Stimulated activated CD8-positive, alpha-beta memory T cell treated with anti-CD3 and anti-CD28 coated beads, Interleukin-12 subunit alpha, Interleukin-12 subunit beta, amount 100 ng/mL, for 1 hour (primary cell): ENCODE measurements around the gene LRMDA.

Experiments
- DNase-seq: peaks from one replicate; pipeline ENCODE4 v3.0.0-alpha.2; 2020; ENCODE audit warnings: low read depth

The LRMDA gene

DNA sequence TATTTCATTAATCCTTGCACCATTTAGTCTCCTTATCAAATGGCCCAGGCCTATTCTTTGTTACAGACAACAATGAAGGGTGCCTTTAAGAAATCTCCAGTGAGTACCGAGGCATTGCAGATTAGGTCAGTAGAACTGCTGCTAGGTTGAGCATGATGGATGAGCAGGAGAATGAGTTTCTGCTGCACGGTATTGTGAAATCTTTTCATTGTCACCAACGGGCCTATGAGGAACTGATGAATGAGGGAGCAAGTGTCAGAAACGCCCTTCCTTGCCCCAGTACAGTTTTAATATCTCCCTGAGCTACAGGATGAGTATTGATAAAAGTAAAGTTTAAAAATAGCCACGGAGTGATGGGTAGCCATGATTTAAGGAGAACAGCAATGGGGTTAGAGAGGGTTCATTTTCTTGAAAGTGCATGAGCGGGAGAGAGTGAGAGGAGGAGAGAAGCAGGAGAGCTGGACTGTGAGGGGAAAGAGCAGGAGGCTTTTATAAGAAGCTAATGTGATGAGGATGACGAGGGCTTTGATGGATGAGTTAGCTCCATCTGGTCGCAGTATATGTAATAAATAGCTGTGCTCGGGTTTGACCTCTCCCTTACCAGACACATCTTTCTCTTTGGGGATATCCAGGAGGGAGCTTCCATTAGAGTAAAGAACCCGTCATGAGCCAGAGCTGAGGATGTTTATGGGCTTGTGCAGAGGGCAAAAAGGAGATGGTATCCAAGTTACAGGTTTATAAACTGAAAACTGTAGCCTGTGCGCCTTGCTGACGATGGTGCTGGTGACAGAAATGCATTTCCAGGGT is 526.1 kb downstream of the LRMDA start:
- no peak for DNase-seq

DNA sequence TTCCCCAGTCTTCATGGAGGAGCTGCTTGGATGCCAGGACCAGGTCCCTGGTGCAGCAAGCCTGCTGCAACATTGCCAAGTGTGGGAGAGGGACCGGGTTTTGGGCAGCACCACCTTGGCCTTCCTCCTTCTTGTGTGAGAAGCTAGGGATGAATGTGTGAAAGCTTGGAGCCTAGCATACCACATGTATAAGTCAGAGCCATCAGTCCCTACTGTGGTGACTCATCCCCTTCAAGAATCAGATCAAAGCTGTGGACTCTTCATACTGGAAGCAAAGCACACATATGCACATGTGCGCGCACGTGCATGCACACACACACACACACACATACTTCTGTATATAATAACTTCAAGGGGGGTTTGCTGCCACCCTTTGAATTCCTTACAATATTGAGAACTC is 527.8 kb downstream of the LRMDA start:
- DNase-seq: no peak

DNA sequence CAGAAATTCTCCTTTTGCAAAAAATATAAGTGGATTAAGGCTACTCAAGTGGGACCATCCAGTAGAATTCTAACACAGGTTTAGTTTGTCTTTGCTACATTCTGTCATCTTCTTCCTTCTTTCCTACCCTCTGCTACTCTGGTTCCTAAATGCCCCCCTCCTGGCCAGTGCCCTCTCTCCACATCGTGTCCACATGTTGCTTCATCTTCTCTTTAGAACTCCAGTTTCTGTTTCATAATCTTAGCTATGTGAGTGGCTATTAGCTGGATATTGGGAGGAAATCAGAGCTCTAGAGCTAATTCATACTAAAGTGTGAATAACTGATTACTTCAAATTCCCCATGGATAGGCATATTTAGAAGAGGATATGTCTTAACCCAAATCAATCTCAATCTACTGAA is 528.5 kb downstream of the LRMDA start:
- no peak for DNase-seq

DNA sequence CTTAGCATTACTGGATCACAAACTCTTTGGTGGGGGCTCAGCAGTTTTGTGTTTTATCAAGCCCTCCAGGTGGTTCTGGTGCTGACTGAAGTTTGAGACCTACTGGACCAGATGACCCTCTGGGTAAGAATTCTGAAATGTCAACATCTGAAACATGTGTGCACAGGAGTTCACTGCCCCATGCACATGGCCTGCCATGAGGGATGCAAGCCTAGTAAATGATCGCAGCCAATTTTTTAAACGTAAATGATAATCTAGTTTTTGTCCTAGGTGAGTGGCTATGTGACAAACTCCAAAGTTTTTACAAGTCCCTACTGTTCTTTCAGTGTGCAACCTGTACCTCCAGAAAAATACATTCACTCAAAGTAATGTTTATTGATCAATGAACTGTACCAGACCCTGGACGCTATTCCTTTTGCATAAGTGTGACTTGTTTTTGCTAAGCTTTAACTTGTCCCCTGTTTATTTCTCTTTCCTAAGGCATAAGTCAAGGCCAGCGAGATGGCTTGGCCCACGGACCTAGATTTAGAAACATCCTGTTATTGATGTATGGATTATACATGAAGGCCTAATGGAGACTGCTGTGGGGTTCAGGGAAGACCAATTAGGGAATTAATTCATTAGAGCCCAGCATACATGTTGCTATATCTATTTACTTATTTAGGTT is 531.1 kb downstream of the LRMDA start:
- DNase-seq: no peak

DNA sequence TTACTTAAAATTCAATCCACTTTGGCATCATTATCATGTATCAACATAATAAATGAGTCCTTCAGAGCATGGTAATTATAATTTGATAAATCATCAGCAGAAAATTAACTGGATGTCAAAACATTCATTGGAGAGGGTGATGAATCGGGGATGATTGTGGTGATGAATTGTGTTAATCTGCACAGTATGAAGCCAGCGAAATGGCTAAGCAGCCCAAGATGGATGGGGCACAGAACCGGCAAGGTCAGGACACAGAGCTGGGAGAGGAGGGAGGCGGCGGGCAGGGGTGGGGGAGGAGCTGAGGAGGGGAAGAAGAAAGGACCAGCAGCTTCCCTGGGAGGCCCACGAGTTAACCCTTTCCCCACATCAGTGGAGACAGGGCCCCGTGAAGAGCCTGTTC is 536.1 kb downstream of the LRMDA start:
- DNase-seq: no peak

DNA sequence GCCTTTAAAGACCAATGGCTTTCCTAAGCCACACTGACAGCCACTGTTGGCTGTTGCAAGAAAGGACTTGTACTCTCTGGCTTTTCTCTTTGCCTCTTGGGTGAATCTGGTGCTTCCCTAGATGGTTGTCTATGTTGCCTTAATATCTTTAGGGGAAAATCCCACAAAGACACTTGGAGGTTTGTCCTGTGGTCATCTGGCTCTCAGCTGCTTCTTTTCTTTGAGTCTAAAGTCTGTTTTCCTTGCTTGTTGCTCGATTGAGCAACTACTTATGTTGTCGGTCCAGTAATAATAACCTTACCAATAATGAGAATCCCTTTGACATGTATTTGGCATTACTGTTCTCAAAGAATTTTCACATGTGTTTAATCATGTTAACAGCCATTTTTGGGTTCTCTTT is 537.6 kb downstream of the LRMDA start:
- no peak for DNase-seq

DNA sequence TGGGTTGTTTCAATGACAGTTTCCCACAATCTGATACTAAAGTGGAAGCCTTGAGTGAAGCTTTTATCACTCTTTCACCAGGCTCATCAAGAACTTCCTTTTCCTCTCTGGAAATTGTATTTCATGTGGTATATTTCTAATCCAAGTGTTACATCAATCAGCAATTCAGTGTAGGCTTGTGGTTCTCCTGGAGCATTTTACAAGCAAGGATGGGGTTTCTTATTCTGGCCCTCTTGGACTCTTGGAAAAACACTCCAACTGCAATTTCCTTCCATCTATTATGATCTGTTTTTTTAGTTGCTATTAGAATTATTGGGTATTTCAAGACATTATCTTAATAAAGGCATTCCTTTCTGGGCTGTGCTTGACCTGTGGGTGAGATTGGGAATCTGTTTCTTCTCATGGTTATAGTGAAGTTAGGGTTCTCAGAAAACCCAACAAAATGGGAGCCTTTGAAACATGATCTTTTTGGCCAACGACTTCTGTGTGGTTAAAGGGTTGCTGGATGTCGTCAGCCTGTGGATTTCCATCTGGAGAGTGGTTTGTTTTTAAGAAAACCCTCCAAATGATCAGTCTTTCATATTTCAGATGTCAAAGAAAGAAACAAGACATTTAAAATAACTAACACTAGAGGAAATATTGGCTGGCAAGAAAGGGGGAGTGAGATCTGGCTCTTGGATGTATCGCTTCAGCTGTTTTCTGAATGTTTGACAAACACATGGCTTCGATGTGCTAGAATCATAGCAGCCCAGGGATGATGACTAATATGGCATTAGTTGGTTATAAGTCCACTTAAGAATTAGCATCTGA is 540.2 kb downstream of the LRMDA start:
- DNase-seq: no peak

DNA sequence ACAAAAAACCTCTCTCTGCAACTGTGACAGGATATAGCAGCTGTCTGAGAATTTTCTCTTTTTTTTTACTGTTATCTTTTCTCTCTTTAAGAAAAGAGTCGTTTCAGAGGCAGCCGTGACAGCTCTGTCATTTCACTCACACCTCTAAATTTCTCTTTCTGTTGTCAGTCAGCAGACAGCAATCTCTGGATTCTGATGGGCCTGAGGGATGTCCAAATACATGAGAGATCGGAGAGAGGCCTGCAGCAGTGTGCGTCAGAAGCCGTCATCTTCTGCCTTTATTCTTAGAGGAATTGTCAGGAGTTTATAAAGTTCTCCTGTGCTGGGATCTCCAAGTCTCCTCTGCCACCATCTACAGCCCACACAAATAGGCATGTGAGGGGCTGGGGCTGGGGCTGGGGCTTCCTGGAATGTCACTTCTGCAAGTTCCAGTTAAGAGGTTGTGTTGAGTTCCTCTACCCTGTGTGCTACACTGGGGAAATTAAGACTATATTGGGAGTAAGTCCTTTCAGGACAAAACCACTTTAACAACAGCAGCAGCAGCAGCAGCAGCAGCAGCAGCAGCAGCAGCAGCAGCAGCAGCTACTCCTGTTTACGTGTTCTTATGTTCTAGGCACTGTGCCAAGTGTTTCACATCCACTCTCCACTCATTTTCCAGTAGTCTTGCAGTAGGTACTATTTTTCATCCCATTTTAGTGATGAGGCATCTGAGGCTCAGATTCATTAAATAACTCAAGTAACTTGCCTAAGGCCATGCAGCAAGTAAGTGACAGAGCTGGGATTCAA is 541.3 kb downstream of the LRMDA start:
- DNase-seq: no peak

DNA sequence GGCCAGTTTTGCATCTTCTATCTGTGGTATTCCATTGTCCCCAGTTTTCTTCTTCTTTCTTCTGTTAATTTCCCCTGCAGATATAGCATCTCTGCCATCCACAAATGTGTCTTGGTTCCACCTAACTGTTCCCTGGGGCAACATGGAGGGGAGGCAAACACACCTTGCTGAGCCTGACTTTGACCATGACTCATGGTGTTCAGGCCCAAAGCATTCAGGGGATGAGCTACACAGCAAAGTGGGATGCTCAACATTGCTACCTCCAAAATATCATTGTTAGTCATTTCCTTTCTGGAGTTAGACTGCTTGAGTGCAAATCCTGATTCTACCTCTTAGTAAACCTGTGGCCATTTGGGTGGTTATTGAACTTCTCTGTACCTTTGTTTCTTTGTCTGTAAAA is 542.7 kb downstream of the LRMDA start:
- DNase-seq: no peak

DNA sequence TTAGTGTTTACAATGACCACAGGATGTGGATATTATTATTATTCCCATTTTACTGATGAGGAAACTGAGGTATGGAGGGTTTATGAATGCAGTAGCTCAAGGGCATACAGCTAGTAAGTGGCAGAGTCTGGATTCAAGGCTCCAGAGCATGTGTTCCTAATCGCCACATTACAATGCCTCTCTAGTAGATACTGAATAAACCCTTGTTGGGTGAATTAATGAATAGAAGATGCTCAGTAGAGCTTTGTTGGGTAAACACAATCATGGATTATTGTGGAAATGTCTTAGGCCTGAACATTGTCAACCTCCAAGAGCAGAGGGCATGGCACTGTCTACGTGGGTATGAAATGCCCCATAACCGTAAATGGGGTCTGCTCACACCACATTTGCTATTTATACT is 545.3 kb downstream of the LRMDA start:
- DNase-seq: no peak

DNA sequence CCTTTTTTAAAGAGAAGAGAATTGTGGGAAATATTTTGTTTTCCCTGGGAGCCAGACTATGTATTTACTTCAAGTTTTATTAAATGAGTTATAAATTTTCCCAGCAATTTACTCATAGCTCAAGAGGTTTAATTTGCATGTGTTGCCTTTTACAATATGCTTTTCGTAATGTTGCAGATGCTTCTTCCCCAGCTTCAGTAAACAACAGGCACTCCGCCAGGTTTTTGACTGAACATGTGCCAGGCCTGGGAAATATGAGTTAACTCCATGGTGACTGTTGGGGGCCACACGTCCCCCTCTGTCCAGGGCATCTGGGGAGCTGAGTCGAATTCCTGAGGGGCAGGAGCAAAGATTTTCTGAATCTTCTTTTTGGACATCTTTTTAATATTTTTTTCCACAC is 545.7 kb downstream of the LRMDA start:
- DNase-seq: no peak

DNA sequence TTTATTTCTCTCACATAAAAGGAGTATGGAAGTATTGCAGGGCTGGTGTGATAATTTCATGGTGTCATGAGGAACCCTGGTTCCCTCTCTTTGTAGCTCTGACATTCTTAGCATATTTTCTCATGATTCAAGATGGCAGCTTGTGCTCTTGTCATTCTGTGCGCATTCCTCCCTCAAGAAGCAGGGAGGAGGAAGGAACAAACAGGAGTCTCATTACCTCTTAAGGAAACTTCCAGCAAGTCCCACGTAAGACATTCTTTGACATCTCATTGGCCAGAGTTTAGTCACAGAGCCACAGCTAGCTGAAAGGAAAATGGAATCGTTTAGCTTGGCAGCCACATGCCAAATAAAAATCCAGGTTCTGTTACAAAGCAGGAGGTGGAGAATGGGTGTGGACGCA is 546.8 kb downstream of the LRMDA start:
- no peak for DNase-seq

DNA sequence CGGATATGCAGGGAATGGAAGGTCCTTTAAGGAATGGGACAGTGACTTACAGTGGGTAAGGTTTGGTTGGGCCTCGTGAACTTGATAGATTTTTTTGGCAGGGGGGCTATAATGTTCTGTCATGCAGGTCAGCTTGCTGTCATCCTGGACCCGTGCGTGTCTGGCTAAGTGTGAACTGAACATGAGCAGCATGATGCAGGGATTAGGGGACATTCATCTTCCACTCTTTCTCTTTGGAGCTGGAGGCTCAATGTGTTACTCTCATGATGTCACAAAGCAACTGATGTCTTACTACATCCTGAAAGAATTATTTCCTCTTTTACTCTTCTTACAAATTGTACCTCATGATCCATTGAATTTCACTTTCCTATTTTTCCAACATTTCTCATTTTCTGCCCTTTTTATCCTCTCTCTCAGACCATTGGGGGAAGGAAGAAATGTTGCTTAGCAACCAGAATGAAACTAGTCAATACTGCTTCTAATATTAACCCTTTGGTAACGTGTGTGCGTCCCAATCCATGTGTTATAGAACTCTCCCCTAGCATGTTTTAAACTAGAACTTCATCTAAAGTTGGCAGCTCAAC is 549.1 kb downstream of the LRMDA start:
- no peak for DNase-seq

DNA sequence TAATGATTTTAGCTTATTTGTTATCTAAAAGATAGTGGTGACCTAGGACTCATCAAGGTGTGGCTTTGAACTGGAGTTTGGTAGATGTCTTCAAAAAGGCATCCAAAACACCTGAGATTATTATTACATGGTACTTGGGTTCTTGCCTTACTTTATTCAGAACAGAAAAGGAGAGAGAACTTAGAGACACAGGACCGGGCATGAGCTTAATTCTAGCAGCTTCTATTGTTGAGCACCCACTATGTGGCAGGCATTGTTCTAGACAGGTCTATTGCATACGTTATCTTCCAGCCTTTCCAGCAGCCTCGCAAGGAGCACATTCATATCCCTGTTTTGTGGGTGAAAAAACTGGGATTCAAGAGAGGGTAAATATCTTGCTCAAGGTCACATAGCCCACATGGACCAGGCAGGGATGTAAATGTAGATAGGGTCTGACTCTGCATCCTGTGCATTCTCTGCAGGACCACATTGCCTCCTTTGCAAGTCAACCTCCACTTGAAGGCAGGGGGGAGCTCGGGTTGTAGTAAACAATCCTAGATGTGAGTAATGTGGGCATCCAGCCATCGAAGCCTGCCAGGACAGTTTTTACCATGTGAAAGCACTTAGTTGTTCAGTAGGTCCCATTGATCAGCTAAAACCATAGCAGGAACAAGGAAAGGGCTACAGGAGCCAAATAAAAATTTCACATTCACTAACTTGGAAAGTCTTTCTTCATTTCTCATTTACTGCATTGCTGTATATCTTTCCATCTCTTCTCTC is 551.4 kb downstream of the LRMDA start:
- DNase-seq: no peak

DNA sequence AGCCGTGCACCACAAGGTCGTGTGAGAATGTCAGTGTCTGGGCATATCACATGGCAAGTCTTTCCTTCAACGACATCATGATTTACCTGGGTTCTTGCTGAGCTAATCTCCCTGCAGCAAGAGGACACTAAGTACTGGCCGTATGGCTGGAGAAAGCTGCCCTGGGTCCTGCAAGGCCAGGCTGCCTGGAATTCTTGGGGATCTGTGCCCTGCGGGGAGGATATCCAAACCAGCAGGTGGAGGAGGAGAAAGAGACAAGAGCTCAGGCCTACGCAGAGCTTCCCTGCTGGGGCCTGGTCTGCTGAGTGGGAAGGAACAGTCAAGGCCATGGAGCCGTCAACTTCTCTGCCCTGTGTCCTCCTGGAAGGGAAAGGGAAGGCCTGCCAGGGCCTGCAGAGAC is 552.6 kb downstream of the LRMDA start:
- no peak for DNase-seq

DNA sequence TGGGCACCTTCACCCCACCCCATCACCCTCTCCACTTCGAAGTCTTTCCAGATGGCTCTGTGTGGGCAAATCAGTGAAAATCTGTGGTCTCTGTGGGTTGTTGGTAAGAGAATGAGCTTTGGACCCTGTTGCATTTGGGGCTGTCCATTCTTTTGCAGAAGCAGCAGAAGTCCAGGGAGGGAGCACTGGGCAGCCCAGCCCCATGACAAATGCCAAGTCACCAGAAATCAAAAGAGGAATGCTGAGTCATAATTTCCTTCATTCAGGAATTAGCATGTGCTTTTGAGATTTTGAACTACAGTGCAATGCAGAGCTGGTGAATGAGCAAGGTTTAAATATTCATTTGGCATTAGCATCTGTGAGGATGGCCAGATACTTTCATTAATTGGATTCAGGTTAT is 556.2 kb downstream of the LRMDA start:
- DNase-seq: no peak

DNA sequence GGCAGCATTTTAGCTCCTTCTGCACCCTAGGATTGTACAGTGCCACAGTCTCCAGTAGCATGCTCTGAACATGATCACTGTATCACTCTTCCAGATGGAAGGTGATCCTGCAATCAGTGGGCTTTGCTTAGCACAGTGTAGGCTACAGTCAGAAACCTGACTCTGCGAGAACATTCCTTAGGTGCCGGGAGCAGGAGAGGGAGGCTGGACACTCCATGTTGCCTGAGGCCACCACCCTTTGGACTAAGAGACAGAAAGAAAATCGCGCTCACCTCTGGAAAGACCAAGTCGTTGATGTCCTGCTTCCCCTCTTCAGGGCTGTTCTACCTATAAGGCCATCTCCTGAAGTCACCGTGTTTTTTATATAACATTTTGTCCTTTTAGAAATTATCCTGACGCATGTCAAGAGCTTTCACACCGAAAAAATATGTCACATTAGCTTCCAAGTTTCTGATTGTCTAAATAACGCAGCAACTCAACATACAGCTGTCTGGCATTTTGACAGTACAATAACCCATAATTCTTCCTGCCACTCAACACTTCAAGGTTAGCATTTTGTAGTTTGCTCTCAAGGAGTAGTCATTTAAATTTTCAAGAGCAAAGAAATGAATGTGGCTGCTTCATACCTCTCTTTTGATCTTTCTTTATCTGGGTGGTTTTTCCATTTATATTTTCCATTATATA is 563.1 kb downstream of the LRMDA start:
- no peak for DNase-seq

DNA sequence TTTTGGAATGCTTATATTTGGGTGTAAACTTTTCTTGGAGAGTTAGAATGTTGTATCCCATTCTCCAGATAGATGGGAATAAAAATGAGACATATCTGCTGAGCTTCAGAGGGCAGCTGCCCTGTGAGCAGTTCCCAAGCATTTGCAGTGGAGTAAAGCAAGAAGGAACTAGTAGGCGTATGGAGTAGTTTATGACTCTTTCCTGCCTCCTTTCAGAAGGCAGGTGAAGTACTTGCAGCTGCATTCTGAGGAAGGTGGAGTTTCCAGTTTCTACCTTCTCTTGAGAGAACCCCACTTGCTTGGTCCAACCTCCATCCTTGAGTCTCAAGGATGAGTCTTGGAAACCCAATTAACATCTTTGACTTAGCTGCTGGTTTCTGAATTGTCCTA is 563.6 kb downstream of the LRMDA start:
- DNase-seq: no peak

DNA sequence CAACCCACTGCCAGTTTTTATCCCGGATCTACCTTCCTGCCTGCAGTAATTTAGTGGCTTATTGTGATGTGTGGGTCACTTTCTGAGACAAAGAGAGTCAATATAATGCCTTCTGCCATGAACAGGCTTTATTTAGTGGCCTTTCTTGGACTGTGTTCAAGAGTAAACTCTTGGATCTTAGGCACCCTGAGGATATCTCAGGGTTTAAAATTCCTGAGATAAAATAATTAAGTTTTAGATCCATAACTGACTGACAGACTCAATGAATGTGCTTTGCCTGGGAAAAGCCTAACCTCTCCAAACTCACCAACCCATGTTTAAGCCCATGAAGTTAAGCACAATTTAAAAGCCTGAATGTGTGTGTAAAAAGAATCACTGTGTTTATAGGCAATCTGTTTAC is 564.3 kb downstream of the LRMDA start:
- DNase-seq: no peak

DNA sequence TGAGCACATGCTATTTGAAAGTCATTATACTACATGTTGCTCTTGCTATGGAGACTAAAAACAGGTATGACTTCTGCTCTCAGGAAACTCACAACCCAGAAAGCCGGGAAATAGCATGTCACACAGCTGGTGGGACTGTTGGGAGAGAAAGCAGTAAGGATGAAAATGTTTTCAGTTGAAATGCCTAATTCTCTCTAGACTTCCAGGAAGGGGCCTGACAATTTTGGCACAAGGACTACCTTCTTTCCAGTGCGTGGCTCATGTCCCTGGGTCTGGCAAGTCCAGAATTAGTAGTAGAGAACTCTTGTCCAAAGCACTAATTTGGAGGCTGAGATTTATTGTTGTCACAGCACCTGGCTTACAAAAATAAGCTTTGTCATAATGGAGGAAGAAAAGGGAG is 567.6 kb downstream of the LRMDA start:
- DNase-seq: no peak
